Liver (tissue), 9 donors: ENCODE measurements around the gene PDE4D. TPM values are rescaled to one million over a fixed set of nuclear protein-coding genes. Genes with fewer than 3 reads are reported as not detected.

Experiments used
- DNase-seq: peaks from one replicate; pipeline ENCODE4 v3.0.0-alpha.2; 2017; ENCODE audit warnings: low spot score
- H3K27ac ChIP-seq, 2 donors: one replicate each; pipeline ENCODE4 v1.7.0; 2013; ENCODE audit warnings: inconsistent platforms in 2 of 2, low read length in 2 of 2, control low read depth in 1 of 2, low read depth in 1 of 2, mild to moderate bottlenecking in 1 of 2
- H3K27me3 ChIP-seq, 4 donors: one replicate each; pipeline versions ENCODE4 v1.6.1 to v1.7.0; 2013; ENCODE audit warnings: low read length in 3 of 4, inconsistent platforms in 1 of 4, mild to moderate bottlenecking in 1 of 4, moderate library complexity in 1 of 4; ENCODE audit not compliant: control insufficient read depth in 4 of 4, insufficient read depth in 4 of 4
- H3K36me3 ChIP-seq, 4 donors: one replicate each; pipeline versions ENCODE4 v1.6.1 to v1.7.0; 2013; ENCODE audit warnings: low read length in 3 of 4, mild to moderate bottlenecking in 3 of 4, low read depth in 1 of 4, moderate library complexity in 1 of 4; ENCODE audit not compliant: control insufficient read depth in 4 of 4, insufficient read depth in 3 of 4
- H3K4me1 ChIP-seq, 4 donors: one replicate each; pipeline versions ENCODE4 v1.6.1 to v1.7.0; 2013; ENCODE audit warnings: low read length in 3 of 4, mild to moderate bottlenecking in 3 of 4, moderate library complexity in 1 of 4; ENCODE audit not compliant: control insufficient read depth in 4 of 4, insufficient read depth in 4 of 4
- H3K4me3 ChIP-seq, 3 donors: one replicate each; pipeline versions ENCODE4 v1.6.1 to v1.7.0; 2013; ENCODE audit warnings: low read length in 3 of 3, control low read depth in 1 of 3, low read depth in 1 of 3, mild to moderate bottlenecking in 1 of 3
- H3K9ac ChIP-seq, 2 donors: one replicate each; pipeline ENCODE4 v1.7.0; 2013; ENCODE audit warnings: low read length in 2 of 2, mild to moderate bottlenecking in 2 of 2, moderate library complexity in 2 of 2, control low read depth in 1 of 2, low read depth in 1 of 2
- H3K9me3 ChIP-seq, 4 donors: one replicate each; pipeline versions ENCODE4 v1.6.1 to v1.7.0; 2013; ENCODE audit warnings: low read length in 3 of 4; ENCODE audit not compliant: control insufficient read depth in 4 of 4
- ATF3 ChIP-seq: IDR thresholded peaks from 2 replicates; pipeline ENCODE4 v1.6.1; 2016; ENCODE audit warnings: antibody characterized with exemption
- CTCF ChIP-seq: fragments of 150-350 bp; IDR thresholded peaks from 2 replicates; pipeline ENCODE4 v1.5.1; 2017; ENCODE audit warnings: improper control_type of control experiment, low read depth, low read length; ENCODE audit not compliant: missing input control
- FOXA2 ChIP-seq: IDR thresholded peaks from 2 replicates; pipeline ENCODE4 v1.6.1; 2016; ENCODE audit warnings: antibody characterized with exemption
- HNF4G ChIP-seq: IDR thresholded peaks from 2 replicates; pipeline ENCODE4 v1.6.1; 2016; ENCODE audit warnings: antibody characterized with exemption
- JUND ChIP-seq, 2 donors: IDR thresholded peaks; 2 replicates each; pipeline ENCODE4 v1.6.1; 2016; ENCODE audit warnings: antibody characterized with exemption in 2 of 2
- MAX ChIP-seq: IDR thresholded peaks from 2 replicates; pipeline ENCODE4 v1.6.1; 2016; ENCODE audit warnings: antibody characterized with exemption
- NR2F2 ChIP-seq: IDR thresholded peaks from 2 replicates; pipeline ENCODE4 v1.6.1; 2016; ENCODE audit warnings: antibody characterized with exemption
- RAD21 ChIP-seq, 2 donors: IDR thresholded peaks; 2 replicates each; pipeline ENCODE4 v1.6.1; 2016; ENCODE audit warnings: antibody characterized with exemption in 2 of 2, mild to moderate bottlenecking in 2 of 2
- REST ChIP-seq: IDR thresholded peaks from 2 replicates; pipeline ENCODE4 v1.6.1; 2016; ENCODE audit warnings: antibody characterized with exemption, mild to moderate bottlenecking
- RXRA ChIP-seq, 2 donors: IDR thresholded peaks; 2 replicates each; pipeline ENCODE4 v1.6.1; 2017 to 2018; ENCODE audit warnings: antibody characterized with exemption in 2 of 2, mild to moderate bottlenecking in 1 of 2
- SP1 ChIP-seq: IDR thresholded peaks from 2 replicates; pipeline ENCODE4 v1.6.1; 2018; ENCODE audit warnings: antibody characterized with exemption, mild to moderate bottlenecking
- TAF1 ChIP-seq: conservative IDR thresholded peaks from 2 replicates; pipeline ENCODE4 v1.6.1; 2016; ENCODE audit warnings: antibody characterized with exemption, mild to moderate bottlenecking
- YY1 ChIP-seq: IDR thresholded peaks from 2 replicates; pipeline ENCODE4 v1.6.1; 2016; ENCODE audit warnings: antibody characterized with exemption, mild to moderate bottlenecking
- ZBTB33 ChIP-seq: IDR thresholded peaks from 2 replicates; pipeline ENCODE4 v1.6.1; 2016; ENCODE audit warnings: antibody characterized with exemption
- WGBS: extraction: QIAGEN DNeasy Blood & Tissue Kit; methylation state at CpG from one replicate; pipeline ENCODE4 v1.1.7; 2013; 5-methylcytosine and 5-hydroxymethylcytosine counted together
- polyA plus RNA-seq, 2 donors: library from polyadenylated mRNA; stranded (reverse) in 1 of 2; unstranded in 1 of 2; fragments of 200-250 nt in 1 of 2; fragments of >200 nt in 1 of 2; fragmentation: Nextera tagmentation in 1 of 2; extraction: Ambion mirVana in 1 of 2; gene quantifications; one replicate each; pipeline versions ENCODE4 v1.2.1 to v1.2.3, GENCODE V29; 2013 to 2015
- total RNA-seq, 2 donors: library from RNA; depleted of rRNA; stranded (reverse); fragments of >200 nt; gene quantifications; one replicate each; pipeline ENCODE4 v1.2.3, GENCODE V29; 2014
- donor health status: healthy.
- donor health status: healthy.
- donor health status: healthy.
- donor health status: healthy.
- donor health status: healthy.

Gene PDE4D
- total and polyA plus RNA-seq, 4 donors, result 0.67 to 11.9 (median 6.5) TPM

- TF ChIP-seq REST (no peak), TAF1 (no peak), RAD21 (IDR thresholded peaks at IDR 0.05) (no peak)
Observed at GRCh38 chr5:59019078-59019477, 874.4 kb downstream of the PDE4D start (continued).

- H3K9ac ChIP-seq, result no peak overlapping the region
- no peak overlapping the region for H3K27ac ChIP-seq
- DNase-seq, result no peak
- TF ChIP-seq RAD21 (IDR thresholded peaks at IDR 0.05), result no peak
- TF ChIP-seq NR2F2, result no peak
- TF ChIP-seq HNF4G, result no peak
- TF ChIP-seq MAX, result no peak
- TF ChIP-seq SP1, result no peak
- no peak for TF ChIP-seq ATF3
- TF ChIP-seq RXRA (IDR thresholded peaks at IDR 0.05), result no peak
- no peak for TF ChIP-seq FOXA2
- TF ChIP-seq YY1, result no peak
- TF ChIP-seq JUND (IDR thresholded peaks at IDR 0.05), result no peak
- TF ChIP-seq TAF1, result no peak
- TF ChIP-seq CTCF, result no peak
- TF ChIP-seq ZBTB33, result no peak
- no peaks in the 10 kb centered on the region for H3K9me3 ChIP-seq
- H3K36me3 ChIP-seq, result no peaks in the 10 kb centered on the region
- H3K27me3 ChIP-seq, result no peaks in the 10 kb centered on the region
- no peaks in the 10 kb centered on the region for H3K4me1 ChIP-seq
- 94% methylated on average over 5 of the region's 5 CpGs for WGBS
- no peak overlapping the region for H3K4me3 ChIP-seq
Observed at GRCh38 chr5:59016925-59017324, 876.6 kb downstream of the PDE4D start.
